Posterior vena cava (tissue), 2 donors: ENCODE data around the gene RNF26. TPM values are rescaled to one million over a fixed set of nuclear protein-coding genes. Genes with fewer than 3 reads are reported as not detected.

Experiments used
- DNase-seq: peaks from one replicate; pipeline ENCODE4 v3.0.0-alpha.2; 2020; ENCODE audit warnings: low spot score
- intact Hi-C, 2 donors: fragments of 100-400 bp; cut with DNase I; formaldehyde crosslinking; loops; one replicate each; pipeline versions ENCODE4 v1.14.1 to v1.14.2; 2022 to 2023
- total RNA-seq, 2 donors: library from RNA; stranded (reverse); fragmentation: NEBNext Ultra II Directional; extraction: Animal tissue kit (Norgen Biotek cat#: 25700); gene quantifications; one replicate each; pipeline ENCODE4 v1.2.1, GENCODE V29; 2021
- donor health status: DM: yes; HTN: yes; CAD: no.
- donor health status: DM: yes; HTN: yes; CAD: no.

Gene RNF26
- total RNA-seq, 2 donors from 2014 or later: 22.1 to 23.3 TPM

DNA sequence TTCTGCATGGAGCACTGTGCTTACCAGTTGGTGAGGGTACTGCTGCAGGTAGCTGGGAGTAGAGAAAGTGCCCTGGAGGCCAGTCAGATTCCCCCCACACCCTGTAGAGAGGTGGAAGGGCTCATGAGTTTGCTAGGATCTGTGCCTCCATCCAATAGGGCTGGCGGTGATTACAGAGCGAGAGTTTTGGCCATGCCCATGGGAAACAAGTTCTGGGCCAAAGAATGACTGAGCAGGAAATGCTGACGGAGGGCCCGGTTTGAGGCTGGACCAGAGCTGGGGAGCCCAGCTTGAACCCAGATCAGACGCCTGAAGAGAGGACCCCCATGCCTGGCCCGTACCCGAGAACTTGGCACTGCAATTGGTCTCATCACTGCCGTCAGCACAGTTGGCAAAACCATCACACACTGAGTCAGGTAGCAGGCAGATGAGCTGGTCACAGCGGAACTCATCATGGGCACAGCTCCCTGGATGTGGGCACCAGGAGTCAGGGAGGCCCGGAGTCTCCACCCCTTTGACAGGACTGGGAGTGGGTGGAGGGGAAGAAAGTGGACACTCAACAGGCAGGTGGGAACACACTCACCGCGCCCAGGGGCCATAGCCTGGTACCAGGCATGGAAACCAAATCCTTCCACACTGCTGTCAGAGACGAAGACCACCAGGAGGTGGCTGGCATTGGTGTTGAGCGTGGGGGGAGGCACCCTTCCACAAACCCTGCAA, 10.1 kb downstream of the RNF26 start:
- intact Hi-C loops: loop anchor here in 1 of 2 donors (10.0 kb wide), 1 partner anchor 130 kb away; no protein-coding TSS in a partner anchor
- no peak for DNase-seq

DNA sequence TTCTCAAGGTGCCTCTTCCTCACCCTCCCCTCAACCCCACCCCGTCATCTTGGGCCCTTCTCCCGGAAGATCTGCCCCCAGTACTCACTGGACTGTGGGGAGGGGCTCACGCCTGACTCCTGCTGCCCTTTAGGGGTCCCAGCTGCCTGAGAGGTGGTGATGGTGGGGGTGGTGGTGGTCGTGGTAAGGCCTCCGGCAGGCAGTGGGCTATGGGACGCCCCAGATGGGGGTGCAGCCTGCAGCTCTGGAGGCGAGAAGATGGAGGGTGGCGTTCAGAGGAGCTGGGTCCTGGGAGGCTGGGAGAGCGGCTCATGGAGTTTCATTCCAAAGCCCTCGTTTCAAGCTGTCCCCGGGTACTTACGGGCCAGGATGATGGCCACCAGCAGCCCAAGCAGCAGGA, 11.4 kb downstream of the RNF26 start:
- intact Hi-C loops: loop anchor here in 1 of 2 donors (10.0 kb wide), 1 partner anchor 129 kb away; no protein-coding TSS in a partner anchor
- DNase-seq: no peak

DNA sequence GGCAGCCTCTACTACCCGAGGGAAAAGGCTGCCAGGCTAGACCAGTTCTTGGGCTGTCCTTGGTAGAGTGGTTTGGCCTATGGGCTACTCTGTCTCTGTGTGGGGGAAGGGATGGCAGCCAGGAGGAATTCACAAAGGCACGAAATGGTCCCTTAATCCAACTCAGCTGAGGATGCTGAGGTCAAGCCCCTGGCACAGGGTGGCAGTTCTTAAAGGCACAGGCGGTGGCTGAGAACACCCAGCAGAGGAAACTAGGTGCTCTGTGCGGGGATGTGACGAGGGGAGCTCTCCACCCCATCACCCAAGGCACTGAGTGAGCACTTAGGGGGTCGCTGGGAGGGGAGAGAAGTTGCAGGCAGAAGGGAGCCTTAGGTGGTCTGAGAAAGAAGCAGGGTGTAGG, 12.3 kb downstream of the RNF26 start, which contains the start of gene MFRP:
Gene MFRP (minus strand): TSS at position 101 of the 400 bp plus-strand sequence. CDS start 192 bp downstream, outside the sequence.
- intact Hi-C loops: loop anchor here in 1 of 2 donors (10.0 kb wide), 1 partner anchor 128 kb away; no protein-coding TSS in a partner anchor
- no peak for DNase-seq

DNA sequence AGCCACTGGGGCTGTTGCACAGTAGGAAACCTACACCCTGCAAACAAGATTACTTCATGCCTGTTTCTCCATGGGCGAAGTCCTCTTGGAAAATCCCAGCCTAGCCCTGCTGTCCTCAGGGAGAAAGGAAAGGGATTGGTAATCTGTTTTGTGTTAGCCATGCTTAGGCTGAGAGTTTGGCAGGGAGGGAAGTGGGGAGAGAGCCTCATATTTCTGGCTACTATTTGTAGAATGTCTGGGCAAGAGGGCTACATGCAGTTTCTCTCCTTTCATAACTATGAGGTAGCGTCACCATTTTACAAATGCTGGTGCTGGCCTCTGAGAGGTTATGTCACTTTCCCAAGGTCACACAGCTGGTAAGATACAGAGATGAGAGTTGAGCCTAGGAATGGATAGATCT, 12.9 kb downstream of the RNF26 start:
- intact Hi-C loops: loop anchor here in 1 of 2 donors (10.0 kb wide), 1 partner anchor 128 kb away; no protein-coding TSS in a partner anchor
- DNase-seq: no peak

DNA sequence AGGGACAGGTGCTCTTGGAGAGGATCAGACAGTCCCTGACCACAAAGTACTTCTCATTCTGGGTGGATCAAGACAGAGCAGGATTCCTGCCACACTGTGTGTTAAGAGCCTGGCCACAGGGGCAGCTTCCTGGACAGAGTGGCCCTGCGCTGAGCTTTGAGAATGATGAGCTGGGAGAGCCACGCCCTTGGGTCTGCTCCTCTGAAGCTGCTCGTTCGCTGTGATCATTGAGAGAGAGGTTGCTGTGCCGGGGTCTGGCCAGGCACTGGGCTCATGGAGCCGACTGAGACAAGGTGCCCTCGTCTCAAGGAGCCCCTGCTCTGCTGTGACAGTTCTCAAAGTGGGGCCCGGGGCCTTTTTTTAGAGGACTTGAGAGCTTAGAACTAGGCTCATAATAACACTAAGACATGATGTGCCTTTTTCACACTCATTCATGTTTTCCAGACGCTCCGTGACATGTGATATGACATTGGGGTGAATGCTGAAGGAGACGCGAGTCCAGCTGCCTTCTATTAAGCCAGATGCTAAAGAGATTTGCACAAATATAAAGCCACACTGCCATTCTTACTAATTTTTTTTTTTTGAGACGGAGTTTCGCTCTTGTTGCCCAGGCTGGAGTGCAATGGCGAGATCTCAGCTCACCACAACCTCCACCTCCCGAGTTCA, 13.7 kb downstream of the RNF26 start:
- no peak for DNase-seq
- intact Hi-C loops: loop anchor here in 1 of 2 donors (10.0 kb wide), 1 partner anchor 127 kb away; no protein-coding TSS in a partner anchor

DNA sequence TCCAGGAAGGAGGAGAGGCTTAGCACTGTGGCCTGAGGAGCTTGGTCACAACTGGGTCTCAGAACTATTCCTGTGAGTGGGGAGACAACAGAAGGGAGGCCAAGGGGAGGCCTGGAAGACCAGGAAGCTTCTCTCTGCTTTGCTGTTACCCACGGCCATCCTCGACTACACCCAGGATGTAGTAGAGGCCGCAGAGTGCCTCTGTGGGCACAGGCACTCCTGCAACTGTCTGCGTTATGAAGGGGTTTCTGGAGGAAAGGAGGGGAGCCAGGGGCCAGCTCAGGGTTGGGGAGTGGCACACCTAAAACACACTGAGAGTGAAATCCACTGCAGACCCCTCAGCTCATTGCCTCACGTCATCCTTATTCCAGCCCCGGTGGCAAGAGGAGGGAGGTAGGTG, 16.0 kb downstream of the RNF26 start:
- intact Hi-C loops: no loop called here
- DNase-seq: no peak

DNA sequence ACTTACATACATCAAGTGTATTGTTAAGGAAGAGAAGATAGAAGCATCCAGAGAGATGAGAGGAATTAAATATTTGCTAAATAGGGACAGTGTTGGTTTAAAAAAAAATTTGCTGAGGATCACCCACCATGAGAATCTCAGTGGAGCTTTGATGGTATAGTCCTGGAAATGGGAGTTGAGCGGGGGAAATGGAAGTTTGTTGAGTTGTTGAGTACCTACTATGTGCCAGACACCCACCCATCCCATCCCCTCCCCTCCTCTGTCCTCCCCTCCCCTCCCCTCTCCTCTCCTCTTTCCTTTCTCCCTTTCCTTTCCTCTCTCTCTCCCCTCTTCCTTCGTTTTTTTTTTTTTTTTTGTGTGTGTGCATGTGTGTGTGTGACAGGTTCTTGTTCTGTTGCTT, 16.9 kb downstream of the RNF26 start:
- intact Hi-C loops: no loop called here
- DNase-seq: no peak

DNA sequence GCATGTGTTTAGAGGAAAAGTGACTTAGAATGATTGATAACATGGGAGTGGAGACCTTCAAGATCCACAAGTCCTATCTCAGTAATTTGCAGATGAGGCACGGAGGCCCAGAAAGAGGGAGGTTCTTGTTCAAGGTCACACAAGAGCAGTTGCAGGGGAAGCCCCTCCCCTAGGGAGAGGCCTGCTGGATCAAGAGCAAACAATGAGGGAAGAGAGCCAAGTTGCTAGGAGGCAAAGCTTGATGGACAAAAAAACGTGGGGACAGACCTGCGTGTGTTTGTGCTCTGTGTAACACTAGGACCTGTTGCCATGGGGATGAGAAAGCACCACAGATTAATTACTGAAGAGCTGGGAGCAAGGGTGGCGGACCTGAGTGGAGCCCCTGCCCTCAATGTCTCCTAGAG, 18.5 kb downstream of the RNF26 start:
- intact Hi-C loops: no loop called here
- no peak for DNase-seq

DNA sequence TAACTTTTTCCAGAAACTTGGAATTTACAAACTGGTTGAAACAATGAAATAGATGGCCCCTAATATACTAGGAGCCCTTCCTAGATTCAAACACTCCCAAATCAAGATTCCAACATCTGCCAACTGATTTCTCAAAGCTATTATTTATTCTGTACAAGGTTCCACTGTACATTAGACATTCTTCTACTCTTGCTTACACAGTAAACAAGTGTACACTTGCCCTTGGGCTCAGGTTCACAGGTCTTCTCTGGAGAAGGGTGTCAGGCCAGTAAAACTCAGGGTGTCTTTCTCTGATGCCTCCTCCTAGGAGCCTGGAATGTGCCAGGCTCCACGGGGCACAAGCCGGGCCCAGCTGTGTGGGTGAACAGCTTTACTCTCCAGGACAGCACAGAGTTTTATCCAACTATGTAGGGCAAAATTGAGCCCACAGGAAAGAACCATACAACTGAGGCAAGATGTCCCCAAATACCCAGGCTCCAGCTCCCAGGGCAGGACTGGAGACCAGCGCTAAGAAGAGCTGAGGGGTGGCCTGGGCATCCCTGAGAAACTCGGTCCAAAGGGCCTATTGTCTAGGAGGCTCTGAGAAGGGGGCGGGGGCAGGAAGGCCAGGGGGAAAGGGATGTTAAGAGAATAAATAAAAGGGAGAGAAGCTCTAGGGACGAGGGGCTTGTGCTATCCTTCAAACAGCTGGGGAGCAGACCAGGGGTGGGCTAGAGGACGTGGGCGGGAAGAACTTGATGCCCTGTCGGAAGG, 20.9 kb downstream of the RNF26 start:
- intact Hi-C loops: no loop called here
- no peak for DNase-seq

DNA sequence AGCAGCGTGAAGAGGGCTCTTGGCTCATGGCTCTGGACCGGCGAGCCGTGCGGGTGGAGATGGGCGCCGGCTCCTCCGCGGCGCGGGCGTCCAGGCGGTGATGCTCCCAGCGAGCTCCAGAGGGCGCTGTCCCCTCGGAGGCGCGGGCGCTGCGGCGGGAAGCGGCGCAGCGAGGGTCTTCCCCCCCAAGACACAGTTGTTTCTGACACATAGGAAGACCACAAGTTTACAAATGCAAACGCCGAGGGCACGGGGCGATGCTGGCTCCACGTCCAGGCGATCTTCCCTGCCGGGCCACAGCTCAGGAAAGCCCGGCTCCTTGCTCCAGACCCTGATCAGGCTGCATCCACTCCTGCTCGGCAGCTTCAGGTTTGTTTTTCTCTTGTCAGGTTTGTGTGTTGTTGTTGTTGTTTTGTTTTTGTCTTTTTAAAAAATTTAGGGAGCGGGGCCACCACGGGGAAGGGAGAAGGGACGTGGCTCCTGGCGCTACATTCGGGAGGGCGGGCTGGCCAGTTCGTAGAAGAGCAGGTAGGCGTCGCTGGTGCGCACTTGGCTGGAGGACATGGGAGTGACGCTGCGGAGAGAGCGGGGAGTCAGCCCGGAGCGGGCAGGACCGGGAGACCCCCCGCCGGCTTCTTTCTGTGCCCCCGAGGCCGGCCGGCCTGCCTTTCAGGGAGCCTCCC, 22.2 kb downstream of the RNF26 start:
- intact Hi-C loops: loop anchor here in 1 of 2 donors (2.0 kb wide), 2 partner anchors 16 to 118 kb away; no protein-coding TSS in a partner anchor
- DNase-seq: peak; percentile 96

DNA sequence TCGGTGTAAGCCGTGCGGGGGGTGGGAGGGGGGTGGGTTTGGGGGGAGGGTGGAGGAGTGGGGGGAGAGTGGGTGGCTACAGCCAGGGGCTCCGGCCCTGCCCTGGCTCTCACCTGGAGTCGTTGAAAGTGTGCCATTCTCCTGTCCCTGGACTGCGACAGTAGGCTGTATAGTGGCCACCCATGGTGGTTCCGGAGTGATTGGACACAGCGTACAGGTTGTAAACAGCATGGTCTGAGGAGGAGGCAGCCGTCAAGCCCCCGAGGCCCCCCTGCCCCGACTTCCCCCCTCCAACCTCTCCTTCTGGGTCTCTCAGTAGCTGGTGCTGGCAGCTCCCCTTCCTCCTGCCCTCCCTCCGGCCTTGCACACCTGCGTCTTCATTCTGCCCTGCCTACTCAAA, 22.7 kb downstream of the RNF26 start:
- intact Hi-C loops: loop anchor here in 1 of 2 donors (2.0 kb wide), 2 partner anchors 16 to 118 kb away; no protein-coding TSS in a partner anchor
- no peak for DNase-seq

DNA sequence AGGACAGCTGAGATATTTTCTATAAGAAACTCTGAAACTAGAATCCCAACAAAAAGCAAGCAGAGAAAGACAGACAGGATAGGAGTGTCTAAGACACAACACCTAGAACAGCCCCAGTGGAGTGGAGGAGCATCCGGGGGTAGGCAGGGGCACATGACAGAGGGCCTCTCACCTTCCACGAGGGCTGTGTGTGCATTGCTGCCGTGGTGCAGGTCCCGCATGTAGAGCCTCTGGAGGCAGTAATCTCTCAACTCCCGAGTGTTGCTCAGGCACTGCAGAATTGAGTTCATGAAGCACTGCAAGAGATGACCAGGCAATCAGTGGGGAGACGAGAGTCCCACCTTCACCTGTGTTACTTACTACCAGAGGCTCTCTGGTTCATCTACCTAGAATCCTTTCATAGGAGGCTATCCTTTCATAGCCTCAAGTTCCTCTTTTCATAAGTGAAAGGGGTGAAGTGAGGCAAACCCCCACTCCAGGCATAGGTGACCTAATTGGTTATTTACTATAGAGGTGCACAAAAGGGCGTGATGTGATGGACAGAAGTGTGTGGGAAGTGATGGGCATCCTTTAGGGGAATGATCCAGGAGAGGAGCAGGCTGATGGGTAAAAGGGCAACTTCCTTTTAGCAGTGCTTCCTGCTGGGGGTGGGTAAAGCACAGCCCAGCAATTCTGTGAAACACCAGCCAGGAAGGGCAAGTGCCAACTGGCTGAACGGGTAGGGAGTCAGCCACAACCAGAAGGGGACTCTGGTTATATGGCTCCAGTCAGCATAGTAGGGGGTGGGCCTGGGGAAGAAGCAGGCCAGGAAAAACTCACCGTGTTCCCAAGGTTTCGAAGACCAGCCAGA, 25.3 kb downstream of the RNF26 start:
- intact Hi-C loops: no loop called here
- no peak for DNase-seq

DNA sequence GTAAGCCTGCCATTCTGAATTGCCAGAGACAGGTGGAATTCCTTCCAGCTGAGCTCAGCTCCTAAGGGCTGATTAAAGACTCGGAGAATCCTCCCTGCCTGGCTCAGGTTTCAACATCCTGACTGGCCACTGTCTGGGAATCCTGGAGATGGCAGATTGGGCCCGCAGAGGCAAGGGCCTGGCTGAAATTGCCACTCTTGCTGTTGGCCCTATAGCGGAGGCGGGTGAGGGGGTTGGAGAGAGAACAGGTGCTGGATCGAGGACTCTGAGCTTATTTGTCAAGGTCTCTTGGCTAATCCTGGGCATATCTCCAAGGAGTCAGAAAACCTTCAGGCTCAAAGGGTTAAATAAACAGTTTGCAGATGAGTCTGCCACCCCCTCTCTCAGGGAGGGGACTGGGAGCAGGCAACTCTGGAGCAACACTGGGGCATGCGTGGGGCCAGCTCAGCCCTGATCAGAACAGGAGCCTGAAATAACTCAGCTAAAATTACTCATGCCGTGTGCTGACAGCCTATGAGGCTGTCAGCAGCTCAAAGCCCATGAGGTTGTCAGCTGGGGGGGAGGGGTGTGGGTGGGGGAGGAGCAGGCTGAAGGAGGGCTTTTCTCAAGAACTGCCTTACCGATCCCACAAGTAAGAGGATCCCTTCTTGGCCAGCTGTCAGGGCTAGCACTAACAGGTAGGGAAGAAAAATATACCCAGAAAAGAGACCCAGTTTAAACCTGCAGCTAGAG, 26.9 kb downstream of the RNF26 start:
- no peak for DNase-seq
- intact Hi-C loops: no loop called here

DNA sequence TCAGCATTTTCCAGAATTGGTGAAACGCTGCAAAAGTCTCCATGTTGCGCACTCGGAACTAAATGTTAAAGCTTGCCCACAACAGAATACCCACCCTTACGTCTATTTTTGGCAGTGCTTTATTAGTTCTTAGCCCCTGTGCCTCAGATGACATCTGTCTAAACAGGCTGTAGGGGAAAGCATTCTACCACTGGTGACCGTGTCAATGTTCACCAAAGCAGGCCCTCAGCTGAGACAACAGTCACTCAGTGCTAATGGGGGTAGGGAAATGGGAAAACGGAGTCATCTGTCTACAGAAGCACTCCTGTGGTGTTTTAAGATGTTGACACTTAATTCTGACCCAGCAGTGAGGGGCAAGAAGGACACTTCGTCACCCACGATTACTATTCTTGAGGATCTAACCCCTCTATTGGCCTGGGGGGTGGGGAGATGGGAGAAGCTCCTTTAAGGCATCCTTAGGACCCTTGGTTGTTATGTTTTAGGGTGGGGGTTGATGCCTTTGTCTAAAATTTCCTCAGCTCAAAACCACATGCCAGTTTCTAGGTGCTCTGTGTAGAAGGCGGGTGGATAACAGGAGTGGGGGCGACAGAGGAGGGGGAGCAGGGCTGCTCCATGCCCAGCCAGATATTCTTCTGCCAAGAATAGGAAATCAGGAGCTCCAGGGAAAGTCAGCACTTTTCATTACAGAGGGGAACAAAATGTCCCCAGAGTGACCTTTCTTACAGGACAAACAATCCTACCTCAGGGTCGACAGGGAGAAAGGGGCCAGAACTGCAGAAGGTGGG, 27.8 kb downstream of the RNF26 start:
- no peak for DNase-seq
- intact Hi-C loops: no loop called here

DNA sequence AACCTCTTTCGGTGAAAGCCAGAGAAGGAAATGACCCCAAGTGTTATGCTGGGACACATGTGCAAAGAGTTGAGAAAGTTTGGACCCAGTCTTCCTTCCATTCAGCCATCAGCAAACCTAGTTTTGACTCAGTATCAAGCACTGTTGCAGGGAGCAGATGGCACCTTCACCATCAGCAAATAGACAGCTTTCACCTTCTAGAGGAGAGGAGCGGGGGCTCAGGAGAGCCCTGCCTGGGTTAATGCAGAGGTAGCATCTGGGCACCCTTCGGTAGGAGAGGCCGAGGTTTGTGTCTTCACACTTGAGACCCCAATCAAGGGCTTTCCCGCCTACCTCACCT, 28.4 kb downstream of the RNF26 start:
- no peak for DNase-seq
- intact Hi-C loops: no loop called here

DNA sequence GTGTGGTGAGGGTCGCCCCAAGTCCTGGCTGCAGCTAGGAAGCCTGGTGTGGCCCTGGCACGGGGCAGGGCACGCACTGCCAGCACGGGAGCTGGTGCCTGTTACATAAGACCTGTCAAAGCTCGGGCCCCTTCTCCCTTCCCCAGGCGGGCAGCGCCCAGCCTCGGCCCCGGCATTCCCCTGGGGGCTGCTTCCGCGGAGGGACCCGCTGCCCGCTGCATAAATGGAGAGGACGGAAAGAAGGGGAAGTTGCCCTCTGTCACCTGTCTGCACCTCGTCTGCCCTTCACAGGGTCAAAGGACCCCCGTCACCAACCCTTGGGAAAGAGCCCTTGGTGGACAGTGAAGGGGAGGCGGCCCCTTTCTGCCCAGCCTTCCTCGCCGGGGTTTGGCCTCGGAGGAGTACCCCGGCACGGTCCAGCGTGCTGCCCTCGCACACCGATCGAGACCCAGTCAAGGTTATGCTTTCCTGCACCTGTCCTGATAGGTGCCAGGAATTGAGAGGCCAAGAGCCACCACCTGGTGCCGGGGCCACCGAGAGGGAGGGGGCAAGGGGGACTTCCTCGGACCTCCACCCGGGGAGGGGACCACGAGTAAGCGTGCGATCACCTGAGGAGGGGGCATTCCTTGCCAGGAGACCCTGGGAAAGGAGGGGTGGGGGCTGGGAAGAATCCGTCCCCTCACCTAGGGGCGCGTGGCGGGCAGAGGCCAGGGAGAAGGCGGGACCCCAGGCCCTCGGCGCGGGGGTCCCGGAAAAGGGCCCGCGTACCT, 28.9 kb downstream of the RNF26 start:
- intact Hi-C loops: no loop called here
- no peak for DNase-seq
